GM19438 (cell line): ENCODE data around the gene ACTR1A.

Experiments used
- ATAC-seq: cut with Tn5 transposase; IDR thresholded peaks from one replicate; pipeline ENCODE4 v1.9.1; 2021; ENCODE audit warnings: low read depth; ENCODE audit not compliant: unreplicated experiment

Gene ACTR1A

DNA sequence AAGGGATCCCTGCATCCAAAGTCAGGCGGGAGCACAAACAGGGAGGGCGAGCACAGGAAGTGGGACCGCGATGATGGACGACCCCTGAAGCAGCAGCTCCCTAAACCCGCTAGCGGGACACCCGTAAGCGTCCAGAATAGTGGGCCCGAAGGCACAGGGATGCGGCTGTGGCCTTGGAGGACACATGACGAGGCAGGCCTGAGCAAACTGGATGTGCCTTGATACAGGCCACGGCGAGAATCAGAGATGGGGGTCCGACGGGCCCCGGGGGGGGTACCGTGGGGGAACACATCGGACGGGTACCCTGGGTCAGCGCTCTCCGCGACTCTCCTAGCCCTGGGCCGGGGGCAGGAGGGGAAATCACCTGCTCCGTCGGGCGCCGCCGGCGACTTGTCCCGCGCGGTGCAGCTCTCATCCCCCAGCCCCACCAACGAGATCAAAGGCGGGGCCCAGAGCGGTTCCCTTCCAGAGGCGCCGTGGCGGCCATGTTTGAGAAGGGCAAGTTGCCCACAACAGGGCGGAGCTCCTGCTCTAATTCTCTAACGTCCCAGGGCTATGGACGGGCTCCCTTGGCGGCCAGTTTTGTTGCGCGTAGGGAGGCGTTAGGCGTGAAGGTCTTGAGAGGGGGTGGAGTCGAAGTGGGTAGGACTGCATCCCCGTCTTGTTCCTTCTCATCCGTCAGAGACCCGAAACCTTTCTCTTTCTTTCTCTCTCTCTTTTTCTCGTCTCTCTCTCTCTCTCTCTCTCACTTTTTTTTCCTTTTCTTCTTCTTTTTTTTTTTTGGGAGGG, 70.2 kb downstream of the ACTR1A start, which contains the start of gene CUEDC2:
Gene CUEDC2, minus strand, starts transcription at position 413 of the 789 bp plus-strand sequence. CDS start 7,386 bp downstream, outside the sequence.
- ATAC-seq: peak; percentile 92

DNA sequence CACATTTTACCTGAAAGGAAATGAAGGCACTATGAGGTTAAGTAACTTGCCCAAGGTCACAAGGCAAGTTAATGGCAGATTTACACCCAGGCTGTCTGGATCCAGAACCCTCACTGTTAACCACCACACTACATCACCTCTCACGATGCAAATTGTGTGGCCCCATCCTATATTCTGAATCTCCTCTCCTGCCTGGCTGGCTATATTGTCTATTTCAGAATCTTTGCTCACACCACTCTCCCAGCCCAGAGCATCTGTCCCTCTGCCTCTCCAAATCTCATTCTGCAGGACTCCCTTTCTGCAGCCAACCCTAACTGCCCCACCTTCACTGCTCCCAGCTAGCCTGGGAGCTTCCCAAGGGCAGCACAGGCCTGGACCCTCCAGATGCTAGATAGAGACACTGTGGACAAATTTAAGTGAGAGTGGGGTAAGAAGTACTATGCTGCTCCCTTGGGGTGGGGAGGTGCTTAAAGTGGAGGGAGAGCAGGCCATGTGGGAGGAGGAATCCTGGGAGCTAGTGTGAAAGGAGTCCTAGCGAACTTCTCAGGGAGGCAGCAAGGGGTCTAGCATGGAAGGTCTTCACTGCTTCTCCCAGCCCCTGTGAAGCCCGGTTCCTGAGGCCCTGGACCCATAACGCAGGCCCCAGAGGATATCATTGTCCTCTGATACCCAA, 70.9 kb downstream of the ACTR1A start:
- ATAC-seq: no peak

DNA sequence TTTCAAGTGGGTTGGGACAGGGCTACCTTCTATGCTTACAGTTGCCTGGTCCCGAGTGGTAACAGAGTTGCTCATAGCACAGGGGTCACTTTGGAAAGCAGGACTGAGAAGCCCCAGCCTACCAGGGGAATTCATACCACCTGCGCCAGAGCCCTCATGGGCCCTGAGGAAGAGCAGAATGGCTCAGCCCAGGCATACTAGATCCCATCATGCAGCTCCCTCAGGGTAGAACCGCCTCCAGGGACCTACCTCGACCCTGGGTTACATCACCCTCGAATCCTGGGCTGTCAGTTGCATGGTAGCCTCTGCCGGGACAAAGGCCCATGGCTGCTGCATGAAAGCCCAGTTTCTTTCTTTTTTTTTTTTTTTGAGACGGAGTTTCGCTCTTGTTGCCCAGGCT, 73.0 kb downstream of the ACTR1A start:
- no peak for ATAC-seq
